SK-N-SH (cell line): ENCODE measurements around the gene PCDH1.

Experiments
- FOSL2 ChIP-seq: IDR thresholded peaks from 2 replicates; pipeline ENCODE4 v1.4.0; 2012; ENCODE audit warnings: low read depth, mild to moderate bottlenecking, moderate library complexity, borderline replicate concordance
- MXI1 ChIP-seq: IDR thresholded peaks from 2 replicates; pipeline ENCODE4 v1.6.1; 2012; ENCODE audit warnings: mild to moderate bottlenecking, low read depth, low read length, improper control_type of control experiment
- SMC3 ChIP-seq: IDR thresholded peaks from 2 replicates; pipeline ENCODE4 v1.6.1; 2012; ENCODE audit warnings: low read depth, low read length, improper control_type of control experiment
- TF ChIP-seq, protein P1 (sequence below): fragments of 200-600 bp; sonication (generic); IDR thresholded peaks from 2 replicates; pipeline ENCODE4 v1.6.1; 2017; ENCODE audit warnings: antibody characterized with exemption, mild to moderate bottlenecking, moderate library complexity

DNA sequence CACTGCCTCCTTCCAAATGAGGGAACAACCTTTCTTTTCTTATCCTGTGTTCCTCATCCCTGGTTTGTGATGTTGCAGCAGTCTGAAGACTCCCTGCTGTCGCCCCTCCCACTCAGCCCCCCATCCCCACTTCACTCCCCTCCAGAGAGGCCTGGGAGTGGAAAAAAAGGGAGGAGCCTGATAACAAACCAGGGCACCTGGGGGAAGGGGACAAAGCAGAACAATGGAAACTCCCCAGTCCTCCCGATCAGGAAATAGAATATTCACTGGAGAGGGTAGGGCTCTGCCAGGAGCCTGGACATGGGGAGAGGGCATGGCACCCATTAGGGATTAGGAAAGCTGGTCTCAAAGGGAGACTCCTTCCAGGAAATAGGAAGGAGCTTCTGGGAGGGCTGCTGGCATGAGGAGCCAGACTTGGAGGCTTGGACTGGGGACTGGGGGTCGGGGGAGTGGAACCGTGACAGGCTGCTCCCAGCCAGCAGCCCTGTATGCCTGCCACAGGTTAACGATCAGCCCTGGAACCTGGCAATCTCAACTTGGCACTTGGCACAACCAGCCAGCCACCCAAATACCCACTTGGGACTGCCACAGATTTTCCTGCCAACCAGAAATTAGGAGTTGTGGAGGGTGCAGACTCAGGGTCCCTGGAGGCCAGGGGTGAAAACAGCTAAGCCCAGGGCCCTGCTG is 20.0 kb downstream of the PCDH1 start:
- TF ChIP-seq, protein P1, sequence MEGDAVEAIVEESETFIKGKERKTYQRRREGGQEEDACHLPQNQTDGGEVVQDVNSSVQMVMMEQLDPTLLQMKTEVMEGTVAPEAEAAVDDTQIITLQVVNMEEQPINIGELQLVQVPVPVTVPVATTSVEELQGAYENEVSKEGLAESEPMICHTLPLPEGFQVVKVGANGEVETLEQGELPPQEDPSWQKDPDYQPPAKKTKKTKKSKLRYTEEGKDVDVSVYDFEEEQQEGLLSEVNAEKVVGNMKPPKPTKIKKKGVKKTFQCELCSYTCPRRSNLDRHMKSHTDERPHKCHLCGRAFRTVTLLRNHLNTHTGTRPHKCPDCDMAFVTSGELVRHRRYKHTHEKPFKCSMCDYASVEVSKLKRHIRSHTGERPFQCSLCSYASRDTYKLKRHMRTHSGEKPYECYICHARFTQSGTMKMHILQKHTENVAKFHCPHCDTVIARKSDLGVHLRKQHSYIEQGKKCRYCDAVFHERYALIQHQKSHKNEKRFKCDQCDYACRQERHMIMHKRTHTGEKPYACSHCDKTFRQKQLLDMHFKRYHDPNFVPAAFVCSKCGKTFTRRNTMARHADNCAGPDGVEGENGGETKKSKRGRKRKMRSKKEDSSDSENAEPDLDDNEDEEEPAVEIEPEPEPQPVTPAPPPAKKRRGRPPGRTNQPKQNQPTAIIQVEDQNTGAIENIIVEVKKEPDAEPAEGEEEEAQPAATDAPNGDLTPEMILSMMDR, result no peak
- TF ChIP-seq MXI1 (no peak), SMC3 (no peak), FOSL2 (no peak)
